A549 (cell line): Measurements from ENCODE around the gene DLG1. TPM values are rescaled to one million over a fixed set of nuclear protein-coding genes. Genes with fewer than 3 reads are reported as not detected.

Experiments used
- ATAC-seq, 2 experiments: fragments of 200-7000 bp in 1 of 2; fragments of >200 bp in 1 of 2; cut with Nextera tagmentation in 1 of 2; cut with Tn5 transposase in 1 of 2; 3 replicates each; pipeline versions ENCODE4 v1.8.0 to v1.9.1; 2018 to 2020; ENCODE audit warnings: mild to moderate bottlenecking in 1 of 2, moderate library complexity in 1 of 2
- CTCF ChIA-PET: fragments of 300-600 bp; sonication (Branson Sonifier 250); formaldehyde crosslinking; extraction: SDS; loops from one replicate; lab custom pipeline; 2021; ENCODE audit warnings: antibody characterized with exemption, inconsistent platforms; lab: Yijun Ruan, JAX
- POLR2A ChIA-PET: fragments of 350-600 bp; formaldehyde crosslinking; extraction: SDS; loops from one replicate; lab custom pipeline; 2021; ENCODE audit warnings: antibody characterized with exemption, inconsistent platforms; lab: Yijun Ruan, JAX
- DNase-seq, 2 experiments: peaks; one replicate each; pipeline versions ENCODE4 v3.0.0 to v3.0.0-alpha.2; 2011 to 2016; ENCODE audit warnings: low read depth in 1 of 2, low spot score in 1 of 2
- FAIRE-seq: peaks from 2 replicates; lab custom pipeline; 2011; peaks lifted over from hg19 to GRCh38; lab: Jason Lieb, UNC
- H3K27ac ChIP-seq, 2 experiments: fragments of >200 bp; sonication (Bioruptor Twin); formaldehyde crosslinking; 3 replicates each; pipeline ENCODE4 v1.5.1; 2016 to 2017
- H3K4me1 ChIP-seq: fragments of >200 bp; sonication (Bioruptor Twin); formaldehyde crosslinking; 3 replicates; pipeline ENCODE4 v1.6.1; 2016
- H3K4me2 ChIP-seq: fragments of >200 bp; sonication (Bioruptor Twin); formaldehyde crosslinking; 3 replicates; pipeline ENCODE4 v1.6.1; 2016
- H3K4me3 ChIP-seq: fragments of >200 bp; sonication (Bioruptor Twin); formaldehyde crosslinking; 3 replicates; pipeline ENCODE4 v1.5.1; 2016
- H3K9me3 ChIP-seq: fragments of >200 bp; sonication (Bioruptor Twin); formaldehyde crosslinking; 3 replicates; pipeline ENCODE4 v1.6.1; 2016
- ATOH8 ChIP-seq: fragments of 250-450 bp; sonication (Bioruptor Pico); IDR thresholded peaks from 2 replicates; pipeline ENCODE4 v1.5.0; 2020; ENCODE audit warnings: low read depth, mild to moderate bottlenecking, moderate library complexity
- BCL3 ChIP-seq: fragments of >200 bp; sonication (Bioruptor Twin); formaldehyde crosslinking; IDR thresholded peaks from 3 replicates; pipeline ENCODE4 v1.6.1; 2016
- CBX2 ChIP-seq: fragments of 200-600 bp; sonication (generic); IDR thresholded peaks from 2 replicates; pipeline ENCODE4 v1.6.1; 2016; ENCODE audit warnings: low read depth, mild to moderate bottlenecking, borderline replicate concordance
- CEBPB ChIP-seq, 2 experiments: fragments of >200 bp in 1 of 2; sonication (Bioruptor Twin) in 1 of 2; formaldehyde crosslinking in 1 of 2; IDR thresholded peaks; 2 replicates each; pipeline ENCODE4 v1.6.1; 2012 to 2016
- CHD2 ChIP-seq: fragments of 150-350 bp; IDR thresholded peaks from 2 replicates; pipeline ENCODE4 v1.6.1; 2014; ENCODE audit warnings: low read length; ENCODE audit not compliant: partially characterized antibody
- CHD4 ChIP-seq: fragments of 200-600 bp; sonication (generic); IDR thresholded peaks from 2 replicates; pipeline ENCODE4 v1.6.1; 2016; ENCODE audit warnings: antibody characterized with exemption, mild to moderate bottlenecking, borderline replicate concordance
- E2F6 ChIP-seq: IDR thresholded peaks from 2 replicates; pipeline ENCODE4 v1.6.1; 2012; ENCODE audit warnings: low read depth, borderline replicate concordance
- ELK1 ChIP-seq: fragments of 150-350 bp; IDR thresholded peaks from 2 replicates; pipeline ENCODE4 v1.6.1; 2014; ENCODE audit warnings: low read depth, mild to moderate bottlenecking, low read length
- ESRRA ChIP-seq: fragments of 150-350 bp; IDR thresholded peaks from 2 replicates; pipeline ENCODE4 v1.6.1; 2014; ENCODE audit warnings: mild to moderate bottlenecking, low read length, borderline replicate concordance
- GATA3 ChIP-seq: IDR thresholded peaks from 2 replicates; pipeline ENCODE4 v1.6.1; 2012; ENCODE audit warnings: borderline replicate concordance
- HDAC2 ChIP-seq: fragments of 200-600 bp; sonication (generic); IDR thresholded peaks from 2 replicates; pipeline ENCODE4 v1.6.1; 2016
- HES2 ChIP-seq: fragments of >200 bp; sonication (Bioruptor Twin); formaldehyde crosslinking; IDR thresholded peaks from 2 replicates; pipeline ENCODE4 v1.6.1; 2016
- HEYL ChIP-seq: fragments of 250-450 bp; sonication (Bioruptor Pico); IDR thresholded peaks from 2 replicates; pipeline ENCODE4 v1.8.0; 2021; ENCODE audit warnings: mild to moderate bottlenecking, moderate library complexity
- HOXB13 ChIP-seq: fragments of 250-450 bp; sonication (Bioruptor Pico); IDR thresholded peaks from 2 replicates; pipeline ENCODE4 v1.5.0; 2020; ENCODE audit warnings: low read depth, mild to moderate bottlenecking, moderate library complexity
- JUNB ChIP-seq: fragments of >200 bp; sonication (Bioruptor Twin); formaldehyde crosslinking; IDR thresholded peaks from 2 replicates; pipeline ENCODE4 v1.6.1; 2016
- KDM1A ChIP-seq: fragments of 200-600 bp; sonication (generic); IDR thresholded peaks from 2 replicates; pipeline ENCODE4 v1.6.1; 2016; ENCODE audit warnings: low read depth, mild to moderate bottlenecking
- MAFK ChIP-seq: fragments of 450-650 bp; IDR thresholded peaks from 2 replicates; pipeline ENCODE4 v1.6.1; 2014; ENCODE audit not compliant: partially characterized antibody
- MAZ ChIP-seq: fragments of 150-350 bp; IDR thresholded peaks from 2 replicates; pipeline ENCODE4 v1.6.1; 2014; ENCODE audit warnings: antibody characterized with exemption, low read depth, low read length, borderline replicate concordance
- MYC ChIP-seq: IDR thresholded peaks from 2 replicates; pipeline ENCODE4 v1.6.1; 2012; ENCODE audit warnings: mild to moderate bottlenecking, inconsistent platforms, low read length, improper control_type of control experiment, borderline replicate concordance
- NPAS2 ChIP-seq: fragments of 250-450 bp; sonication (Bioruptor Pico); IDR thresholded peaks from 2 replicates; pipeline ENCODE4 v1.8.0; 2022; ENCODE audit warnings: mild to moderate bottlenecking, moderate library complexity, borderline replicate concordance
- POLR2A ChIP-seq: IDR thresholded peaks from 2 replicates; pipeline ENCODE4 v1.6.1; 2012; ENCODE audit warnings: mild to moderate bottlenecking, low read length
- RAD21 ChIP-seq, 2 experiments: fragments of >200 bp in 1 of 2; sonication (Bioruptor Twin) in 1 of 2; formaldehyde crosslinking in 1 of 2; IDR thresholded peaks in 1 of 2; conservative IDR thresholded peaks in 1 of 2; 2 replicates in 1 of 2; 3 replicates in 1 of 2; pipeline ENCODE4 v1.6.1; 2012 to 2018; ENCODE audit warnings: inconsistent platforms in 1 of 2
- RCOR1 ChIP-seq: fragments of 150-350 bp; IDR thresholded peaks from 2 replicates; pipeline ENCODE4 v1.6.1; 2014; ENCODE audit warnings: antibody characterized with exemption, low read length, low read depth
- REST ChIP-seq: fragments of 200-600 bp; sonication (generic); IDR thresholded peaks from 2 replicates; pipeline ENCODE4 v1.6.1; 2016; ENCODE audit warnings: antibody characterized with exemption, mild to moderate bottlenecking, moderate library complexity
- RFX5 ChIP-seq: fragments of 450-650 bp; IDR thresholded peaks from 2 replicates; pipeline ENCODE4 v1.7.1; 2014; ENCODE audit warnings: antibody characterized with exemption, mild to moderate bottlenecking, moderate library complexity
- SMC3 ChIP-seq: fragments of >200 bp; sonication (Bioruptor Twin); formaldehyde crosslinking; IDR thresholded peaks from 3 replicates; pipeline ENCODE4 v1.6.1; 2018; ENCODE audit warnings: inconsistent platforms
- USF2 ChIP-seq: fragments of 450-650 bp; IDR thresholded peaks from 2 replicates; pipeline ENCODE4 v1.6.1; 2014; ENCODE audit warnings: antibody characterized with exemption
- ZC3H11A ChIP-seq: fragments of 450-650 bp; IDR thresholded peaks from 2 replicates; pipeline ENCODE4 v1.6.1; 2014; ENCODE audit warnings: antibody characterized with exemption, mild to moderate bottlenecking
- WGBS: methylation state at CpG from one replicate; pipeline ENCODE4 v1.1.6; 2017; ENCODE audit errors: missing lambda C conversion rate; 5-methylcytosine and 5-hydroxymethylcytosine counted together
- polyA plus RNA-seq, 4 experiments: library from polyadenylated mRNA; depleted of rRNA in 3 of 4; stranded (reverse); fragments of >200 nt; fragmentation: RNase III in 1 of 4; extraction: RNeasy Plus Mini Kit Qiagen cat#74134 plus additional on column Dnase treatment in 1 of 4; gene quantifications; 2 replicates in 3 of 4; 3 replicates in 1 of 4; pipeline ENCODE4 v1.2.3, GENCODE V29; 2011 to 2017

The DLG1 gene
- polyA plus RNA-seq, 2 of the 4 experiments (the other 2 are of a cell fraction): 27.0 to 33.9 TPM

- WGBS: 97% methylated on average over 4 of the region's 4 CpGs
- ATAC-seq (no peak), FAIRE-seq (no peak)
Measured at GRCh38 chr3:197173620-197174019, 124.8 kb downstream of the DLG1 start.

GRCh38 chr3:197171481-197172067 lies 126.8 kb downstream of the DLG1 start:
- POLR2A ChIA-PET: no interaction called here
- CTCF ChIA-PET: no interaction called here
- H3K4me1 ChIP-seq: no peaks in the 10 kb centered on the region
- ATAC-seq: no peak
- H3K4me3 ChIP-seq: no peak overlapping the region
- no peak overlapping the region for H3K27ac ChIP-seq
- DNase-seq: no peak
- H3K4me2 ChIP-seq: no peak overlapping the region
- 86% methylated on average over 1 of the region's 1 CpG for WGBS
- no peak for FAIRE-seq
- H3K9me3 ChIP-seq: no peaks in the 10 kb centered on the region
- TF ChIP-seq CEBPB (IDR thresholded peaks at IDR 0.05) (no peak), ELK1 (no peak), ZC3H11A (no peak), REST (no peak), GATA3 (no peak), MAFK (no peak), E2F6 (no peak), SMC3 (no peak), RCOR1 (no peak), BCL3 (no peak), CBX2 (no peak), HEYL (no peak), RAD21 (conservative IDR thresholded peaks at IDR 0.05 in 1 of 2, IDR thresholded peaks at IDR 0.05 in 1 of 2) (no peak), JUNB (no peak)

More at GRCh38 chr3:197173620-197174019, 124.8 kb downstream of the DLG1 start:
- DNase-seq: no peak
- no peaks in the 10 kb centered on the region for H3K4me1 ChIP-seq
- no peak overlapping the region for H3K27ac ChIP-seq
- no peak overlapping the region for H3K4me3 ChIP-seq
- no peaks in the 10 kb centered on the region for H3K9me3 ChIP-seq
- no peak for TF ChIP-seq MAFK
- TF ChIP-seq POLR2A: no peak
- no peak for TF ChIP-seq MAZ
- no peak for TF ChIP-seq NPAS2
- no peak for TF ChIP-seq HOXB13 (CRISPR knock-in tag)
- no peak for TF ChIP-seq HES2
- TF ChIP-seq RFX5: no peak
- no peak for TF ChIP-seq GATA3
- TF ChIP-seq HEYL: no peak
- no peak for TF ChIP-seq CHD2
- no peak for TF ChIP-seq E2F6
- no peak for TF ChIP-seq MYC
- TF ChIP-seq HDAC2: no peak
- TF ChIP-seq KDM1A: no peak
- no peak for TF ChIP-seq CHD4
- no peak for TF ChIP-seq ESRRA
- no peak for TF ChIP-seq USF2
- no peak for TF ChIP-seq ATOH8 (CRISPR knock-in tag)
- TF ChIP-seq, all 56 proteins: peak for 0
- ChIA-PET POLR2A (no interaction called here), CTCF (no interaction called here)
- H3K4me2 ChIP-seq: no peak overlapping the region
